ENCODE measurements around the gene DNER.
"Not testable (repeated sequence)": the region's sequence is repeated elsewhere in the genome, so short reads cannot be mapped to it uniquely, and the experiment has no call there.

DNER gene

GRCh38 chr2:229375251-229375650, 339.1 kb downstream of the DNER start:
- no peak for DNase-seq

- not testable (repeated sequence) for DNase-seq
Measured at GRCh38 chr2:229373311-229373710, 341.0 kb downstream of the DNER start.

- no peak for DNase-seq
Measured at GRCh38 chr2:229372207-229372606, 342.1 kb downstream of the DNER start.

- no peak for DNase-seq
Measured at GRCh38 chr2:229371086-229371485, 343.3 kb downstream of the DNER start.

GRCh38 chr2:229370509-229370908, 343.8 kb downstream of the DNER start:
- no peak for DNase-seq

GRCh38 chr2:229363185-229363814, 351.1 kb downstream of the DNER start:
- DNase-seq = no peak

GRCh38 chr2:229350883-229351282, 363.5 kb downstream of the DNER start:
- DNase-seq = no peak

- DNase-seq = no peak
Measured at GRCh38 chr2:229350117-229350805, 364.1 kb downstream of the DNER start.

GRCh38 chr2:229348128-229348527, 366.2 kb downstream of the DNER start:
- no peak for DNase-seq

- no peak for DNase-seq
Measured at GRCh38 chr2:229346816-229347540, 367.4 kb downstream of the DNER start.

GRCh38 chr2:229344955-229345354, 369.4 kb downstream of the DNER start:
- no peak for DNase-seq

GRCh38 chr2:229344151-229344551, 370.2 kb downstream of the DNER start:
- no peak for DNase-seq

GRCh38 chr2:229343661-229344060, 370.7 kb downstream of the DNER start:
- DNase-seq = no peak

GRCh38 chr2:229342376-229342775, 372.0 kb downstream of the DNER start:
- DNase-seq = no peak

- no peak for DNase-seq
Measured at GRCh38 chr2:229340086-229340760, 374.1 kb downstream of the DNER start.

- no peak for DNase-seq
Measured at GRCh38 chr2:229339618-229340017, 374.7 kb downstream of the DNER start.

- not testable (repeated sequence) for DNase-seq
Measured at GRCh38 chr2:229339171-229339570, 375.2 kb downstream of the DNER start.

- no peak for DNase-seq
Measured at GRCh38 chr2:229335877-229336346, 378.4 kb downstream of the DNER start.

- DNase-seq = no peak
Measured at GRCh38 chr2:229335330-229335729, 379.0 kb downstream of the DNER start.

GRCh38 chr2:229330952-229331351, 383.4 kb downstream of the DNER start:
- no peak for DNase-seq

- DNase-seq = no peak
Measured at GRCh38 chr2:229319558-229319957, 394.8 kb downstream of the DNER start.

- no peak for DNase-seq
Measured at GRCh38 chr2:229314117-229314516, 400.2 kb downstream of the DNER start.

GRCh38 chr2:229313591-229313990, 400.8 kb downstream of the DNER start:
- DNase-seq = no peak
